ENCODE results near the gene SGK2. TPM values are rescaled to one million over a fixed set of nuclear protein-coding genes. Genes with fewer than 3 reads are reported as not detected.
"Not testable (repeated sequence)": the region's sequence is repeated elsewhere in the genome, so short reads cannot be mapped to it uniquely, and the experiment has no call there.

SGK2 gene
- total RNA-seq, 1 experiment from 2014 or later: 45.6 TPM

- H3K27ac Mint-ChIP-seq (ENCODE audit: unreplicated experiment): no peak overlapping the region
- no peak overlapping the region for H3K4me3 Mint-ChIP-seq (ENCODE audit: low read depth, unreplicated experiment)
- DNase-seq: no peak
- no TSS peak for BruUV-seq (replicated peaks)
- no peaks in the 10 kb centered on the region for H3K27me3 Mint-ChIP-seq (ENCODE audit: unreplicated experiment)
- peaks cover 29% of the 10 kb centered on the region for H3K36me3 Mint-ChIP-seq (ENCODE audit: insufficient read depth, unreplicated experiment)
- no peaks in the 10 kb centered on the region for H3K9me3 Mint-ChIP-seq (ENCODE audit: low read depth, unreplicated experiment)
- intact Hi-C loops (cut with micrococcal nuclease; ENCODE audit: unreplicated experiment): no loop called here
- CTCF ChIA-PET: interaction anchor here (1.6 kb wide), 1 partner anchor 27 kb away, joined by 4 read pairs; the partner anchor contains the start of gene SGK2
- H3K4me1 Mint-ChIP-seq (ENCODE audit: low read depth, unreplicated experiment): peaks cover 30% of the 10 kb centered on the region
- TF ChIP-seq, protein P1, sequence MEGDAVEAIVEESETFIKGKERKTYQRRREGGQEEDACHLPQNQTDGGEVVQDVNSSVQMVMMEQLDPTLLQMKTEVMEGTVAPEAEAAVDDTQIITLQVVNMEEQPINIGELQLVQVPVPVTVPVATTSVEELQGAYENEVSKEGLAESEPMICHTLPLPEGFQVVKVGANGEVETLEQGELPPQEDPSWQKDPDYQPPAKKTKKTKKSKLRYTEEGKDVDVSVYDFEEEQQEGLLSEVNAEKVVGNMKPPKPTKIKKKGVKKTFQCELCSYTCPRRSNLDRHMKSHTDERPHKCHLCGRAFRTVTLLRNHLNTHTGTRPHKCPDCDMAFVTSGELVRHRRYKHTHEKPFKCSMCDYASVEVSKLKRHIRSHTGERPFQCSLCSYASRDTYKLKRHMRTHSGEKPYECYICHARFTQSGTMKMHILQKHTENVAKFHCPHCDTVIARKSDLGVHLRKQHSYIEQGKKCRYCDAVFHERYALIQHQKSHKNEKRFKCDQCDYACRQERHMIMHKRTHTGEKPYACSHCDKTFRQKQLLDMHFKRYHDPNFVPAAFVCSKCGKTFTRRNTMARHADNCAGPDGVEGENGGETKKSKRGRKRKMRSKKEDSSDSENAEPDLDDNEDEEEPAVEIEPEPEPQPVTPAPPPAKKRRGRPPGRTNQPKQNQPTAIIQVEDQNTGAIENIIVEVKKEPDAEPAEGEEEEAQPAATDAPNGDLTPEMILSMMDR (IDR thresholded peaks at IDR 0.05; ENCODE audit: unreplicated experiment): no peak
These were observed 27.8 kb downstream of the SGK2 start for GRCh38 chr20:43586641-43587040.

- H3K27ac Mint-ChIP-seq (ENCODE audit: unreplicated experiment); CTCF ChIA-PET; H3K9me3 Mint-ChIP-seq (ENCODE audit: low read depth, unreplicated experiment); H3K4me3 Mint-ChIP-seq (ENCODE audit: low read depth, unreplicated experiment); DNase-seq; intact Hi-C loops (cut with micrococcal nuclease; ENCODE audit: unreplicated experiment); H3K27me3 Mint-ChIP-seq (ENCODE audit: unreplicated experiment); BruUV-seq (replicated peaks): not testable (repeated sequence)
- peaks cover 36% of the 10 kb centered on the region for H3K4me1 Mint-ChIP-seq (ENCODE audit: low read depth, unreplicated experiment)
- H3K36me3 Mint-ChIP-seq (ENCODE audit: insufficient read depth, unreplicated experiment): peaks cover 29% of the 10 kb centered on the region
These were observed 29.7 kb downstream of the SGK2 start for GRCh38 chr20:43588526-43588925.

- H3K4me3 Mint-ChIP-seq (ENCODE audit: low read depth, unreplicated experiment): peak overlapping the region; percentile 99
- peak; percentile 29 for DNase-seq
- peaks cover 22% of the 10 kb centered on the region for H3K4me1 Mint-ChIP-seq (ENCODE audit: low read depth, unreplicated experiment)
- peak overlapping the region; percentile 81 for H3K27ac Mint-ChIP-seq (ENCODE audit: unreplicated experiment)
- BruUV-seq (replicated peaks): no TSS peak
- CTCF ChIA-PET: interaction anchor here (0.7 to 1.6 kb wide), 5 partner anchors 21 to 133 kb away, joined by 3 to 16 read pairs (median 3); partner anchors contain the start of gene SRSF6
- intact Hi-C loops (cut with micrococcal nuclease; ENCODE audit: unreplicated experiment): loop anchor here (1.0 to 5.0 kb wide), 3 partner anchors 31 to 133 kb away; partner anchors contain the start of genes SGK2 and SRSF6
- H3K9me3 Mint-ChIP-seq (ENCODE audit: low read depth, unreplicated experiment): no peaks in the 10 kb centered on the region
- H3K36me3 Mint-ChIP-seq (ENCODE audit: insufficient read depth, unreplicated experiment): peaks cover 24% of the 10 kb centered on the region
- TF ChIP-seq, protein P1 (IDR thresholded peaks at IDR 0.05; ENCODE audit: unreplicated experiment): no peak
- H3K27me3 Mint-ChIP-seq (ENCODE audit: unreplicated experiment): no peaks in the 10 kb centered on the region
These were observed 31.2 kb downstream of the SGK2 start for GRCh38 chr20:43590036-43590391.

DNA sequence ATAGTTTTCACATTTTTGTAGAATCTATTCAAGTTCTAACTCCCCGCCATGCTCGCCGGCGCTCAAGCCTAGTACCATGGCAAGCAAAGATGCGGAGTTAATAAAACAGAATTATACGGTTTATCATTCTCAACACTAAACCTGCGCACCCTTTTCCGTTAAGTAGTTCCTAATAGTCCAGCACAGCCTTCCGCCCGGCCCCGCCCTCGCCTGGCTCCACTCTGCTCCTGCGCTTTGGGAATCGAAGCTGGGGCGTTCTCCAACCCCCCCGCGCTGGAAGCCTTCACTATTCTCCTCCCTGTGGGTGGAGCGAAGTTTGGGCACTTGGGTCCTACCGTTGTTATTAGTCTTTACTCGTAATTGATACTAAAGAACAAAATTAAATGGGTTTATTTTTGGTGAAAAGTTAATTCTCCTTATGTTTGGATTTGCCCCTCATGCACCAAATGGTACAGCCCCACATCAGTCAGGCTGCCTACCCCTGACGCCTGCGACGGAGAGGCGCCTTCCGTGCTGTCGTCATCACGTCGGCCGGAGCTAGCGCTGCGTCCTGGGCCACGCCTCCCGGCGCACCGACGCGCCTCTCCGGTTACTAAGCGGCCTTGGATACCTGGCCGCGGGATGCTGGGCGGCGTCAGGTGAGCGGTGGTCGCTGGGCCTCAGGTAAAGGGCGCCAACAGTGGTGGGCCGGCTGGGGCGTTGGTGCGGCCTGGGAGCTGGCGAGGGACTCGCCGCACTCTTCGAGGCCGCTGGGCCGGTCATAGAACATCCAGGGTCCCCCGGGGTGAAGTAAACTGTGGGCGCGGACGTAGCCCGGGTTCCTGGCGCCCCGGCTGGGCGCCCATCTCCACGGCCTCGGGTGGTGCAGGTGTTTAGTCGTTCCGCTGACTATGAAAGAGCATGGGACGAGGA, 31.8 kb downstream of the SGK2 start, which contains the start of gene IFT52:
TSS of gene IFT52 (plus strand) at position 546 of the 912 bp plus-strand sequence. CDS start 3,762 bp downstream, outside the sequence.
- intact Hi-C loops (cut with micrococcal nuclease; ENCODE audit: unreplicated experiment): loop anchor here (1.0 to 5.0 kb wide), 3 partner anchors 32 to 133 kb away; partner anchors contain the start of genes SGK2 and SRSF6
- BruUV-seq (replicated peaks): no TSS peak

GRCh38 chr20:43601960-43602359, 43.1 kb downstream of the SGK2 start:
- DNase-seq; H3K4me1 Mint-ChIP-seq (ENCODE audit: low read depth, unreplicated experiment); CTCF ChIA-PET; H3K4me3 Mint-ChIP-seq (ENCODE audit: low read depth, unreplicated experiment); H3K27ac Mint-ChIP-seq (ENCODE audit: unreplicated experiment); BruUV-seq (replicated peaks); intact Hi-C loops (cut with micrococcal nuclease; ENCODE audit: unreplicated experiment); H3K27me3 Mint-ChIP-seq (ENCODE audit: unreplicated experiment); H3K9me3 Mint-ChIP-seq (ENCODE audit: low read depth, unreplicated experiment); H3K36me3 Mint-ChIP-seq (ENCODE audit: insufficient read depth, unreplicated experiment): not testable (repeated sequence)

More for the DNA sequence above, 31.8 kb downstream of the SGK2 start, which contains the start of gene IFT52:
- TF ChIP-seq, protein P1 (IDR thresholded peaks at IDR 0.05; ENCODE audit: unreplicated experiment): no peak
- DNase-seq: peak; percentile 97
- H3K4me1 Mint-ChIP-seq (ENCODE audit: low read depth, unreplicated experiment): peaks cover 21% of the 10 kb centered on the region
- H3K27me3 Mint-ChIP-seq (ENCODE audit: unreplicated experiment): no peaks in the 10 kb centered on the region
- H3K27ac Mint-ChIP-seq (ENCODE audit: unreplicated experiment): peak within 1 kb of the TSS; percentile 81
- CTCF ChIA-PET: interaction anchor here (0.6 to 1.6 kb wide), 17 partner anchors 11 to 493 kb away, joined by 3 to 16 read pairs (median 3); partner anchors contain the start of genes SGK2 and SRSF6
- no peaks in the 10 kb centered on the region for H3K9me3 Mint-ChIP-seq (ENCODE audit: low read depth, unreplicated experiment)
- peak within 1 kb of the TSS; percentile 99 for H3K4me3 Mint-ChIP-seq (ENCODE audit: low read depth, unreplicated experiment)
- H3K36me3 Mint-ChIP-seq (ENCODE audit: insufficient read depth, unreplicated experiment): peaks cover 30% of the 10 kb centered on the region

All from Calu3 (cell line).